MM.1S (cell line): Measurements from ENCODE around the gene SLC4A1AP.
"Not testable (repeated sequence)": the region's sequence is repeated elsewhere in the genome, so short reads cannot be mapped to it uniquely, and the experiment has no call there.

Experiments used
- EZH2phosphoT487 ChIP-seq: fragments of 300-600 bp; sonication (generic); IDR thresholded peaks from 2 replicates; pipeline ENCODE4 v1.6.1; 2018; ENCODE audit warnings: antibody characterized with exemption, low read length
- TF ChIP-seq, protein P1 (sequence below): fragments of 300-600 bp; sonication (generic); IDR thresholded peaks from 2 replicates; pipeline ENCODE4 v1.5.1; 2016; ENCODE audit warnings: antibody characterized with exemption, low read length, mixed read lengths

GRCh38 chr2:27630257-27630656, 33.4 kb upstream of the SLC4A1AP start:
- not testable (repeated sequence) for TF ChIP-seq EZH2phosphoT487
- TF ChIP-seq, protein P1, sequence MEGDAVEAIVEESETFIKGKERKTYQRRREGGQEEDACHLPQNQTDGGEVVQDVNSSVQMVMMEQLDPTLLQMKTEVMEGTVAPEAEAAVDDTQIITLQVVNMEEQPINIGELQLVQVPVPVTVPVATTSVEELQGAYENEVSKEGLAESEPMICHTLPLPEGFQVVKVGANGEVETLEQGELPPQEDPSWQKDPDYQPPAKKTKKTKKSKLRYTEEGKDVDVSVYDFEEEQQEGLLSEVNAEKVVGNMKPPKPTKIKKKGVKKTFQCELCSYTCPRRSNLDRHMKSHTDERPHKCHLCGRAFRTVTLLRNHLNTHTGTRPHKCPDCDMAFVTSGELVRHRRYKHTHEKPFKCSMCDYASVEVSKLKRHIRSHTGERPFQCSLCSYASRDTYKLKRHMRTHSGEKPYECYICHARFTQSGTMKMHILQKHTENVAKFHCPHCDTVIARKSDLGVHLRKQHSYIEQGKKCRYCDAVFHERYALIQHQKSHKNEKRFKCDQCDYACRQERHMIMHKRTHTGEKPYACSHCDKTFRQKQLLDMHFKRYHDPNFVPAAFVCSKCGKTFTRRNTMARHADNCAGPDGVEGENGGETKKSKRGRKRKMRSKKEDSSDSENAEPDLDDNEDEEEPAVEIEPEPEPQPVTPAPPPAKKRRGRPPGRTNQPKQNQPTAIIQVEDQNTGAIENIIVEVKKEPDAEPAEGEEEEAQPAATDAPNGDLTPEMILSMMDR: not testable (repeated sequence)
